CMK (cell line): ENCODE data around the gene SMOC2.

Source experiments
- DNase-seq: peaks from one replicate; pipeline ENCODE4 v3.0.0-alpha.2; 2010; ENCODE audit warnings: low read depth

SMOC2 gene

DNA sequence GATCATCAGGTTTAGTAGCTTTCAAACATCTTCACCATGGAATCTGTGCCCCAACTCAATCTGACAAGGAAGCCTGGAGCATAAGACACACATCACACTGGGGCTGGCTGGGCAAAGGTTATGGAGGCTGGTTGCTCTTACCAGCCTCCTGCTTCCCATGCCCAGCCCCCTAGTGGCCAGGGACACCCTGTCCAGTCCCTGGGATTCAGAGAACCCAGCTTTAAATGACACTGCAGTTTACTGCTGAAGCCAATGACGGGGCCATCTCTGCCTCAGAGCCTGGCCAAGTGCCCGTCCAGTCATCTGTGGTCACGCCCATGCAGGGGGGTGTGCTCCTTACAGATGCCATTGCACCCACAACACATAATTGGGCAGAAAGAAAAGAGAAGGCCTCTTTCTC is 272.9 kb downstream of the SMOC2 start:
- no peak for DNase-seq

DNA sequence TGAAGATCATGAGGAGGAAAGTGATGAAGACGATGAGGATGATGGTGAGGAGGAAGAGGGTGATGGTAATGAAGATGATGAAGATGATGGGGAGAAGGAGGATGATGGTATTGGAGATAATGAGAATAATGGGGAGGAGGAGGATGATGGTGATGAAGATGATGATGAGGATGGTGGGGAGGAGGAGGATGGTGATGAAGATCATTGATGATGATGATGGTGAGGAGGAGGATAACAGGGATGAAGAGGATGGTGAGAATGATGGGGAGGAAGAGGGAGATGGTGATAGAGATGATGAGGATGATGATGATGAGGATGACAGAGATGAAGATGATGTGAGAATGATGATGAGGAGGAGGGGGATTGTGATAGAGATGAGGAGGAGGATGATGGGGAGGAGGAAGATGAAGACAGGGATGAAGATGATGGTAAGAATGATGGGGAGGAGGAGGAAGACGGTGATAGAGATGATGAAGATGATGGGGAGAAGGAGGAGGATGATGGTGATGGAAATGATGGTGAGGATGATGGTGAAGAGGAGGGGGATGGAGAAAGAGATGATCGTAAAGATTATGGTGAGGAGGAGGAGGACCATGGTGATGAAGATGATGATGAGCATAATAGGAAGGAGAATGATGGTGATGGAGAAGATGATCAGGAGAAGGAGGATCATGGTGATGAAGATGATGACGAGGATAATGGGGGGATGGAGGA is 273.7 kb downstream of the SMOC2 start:
- DNase-seq, result no peak

DNA sequence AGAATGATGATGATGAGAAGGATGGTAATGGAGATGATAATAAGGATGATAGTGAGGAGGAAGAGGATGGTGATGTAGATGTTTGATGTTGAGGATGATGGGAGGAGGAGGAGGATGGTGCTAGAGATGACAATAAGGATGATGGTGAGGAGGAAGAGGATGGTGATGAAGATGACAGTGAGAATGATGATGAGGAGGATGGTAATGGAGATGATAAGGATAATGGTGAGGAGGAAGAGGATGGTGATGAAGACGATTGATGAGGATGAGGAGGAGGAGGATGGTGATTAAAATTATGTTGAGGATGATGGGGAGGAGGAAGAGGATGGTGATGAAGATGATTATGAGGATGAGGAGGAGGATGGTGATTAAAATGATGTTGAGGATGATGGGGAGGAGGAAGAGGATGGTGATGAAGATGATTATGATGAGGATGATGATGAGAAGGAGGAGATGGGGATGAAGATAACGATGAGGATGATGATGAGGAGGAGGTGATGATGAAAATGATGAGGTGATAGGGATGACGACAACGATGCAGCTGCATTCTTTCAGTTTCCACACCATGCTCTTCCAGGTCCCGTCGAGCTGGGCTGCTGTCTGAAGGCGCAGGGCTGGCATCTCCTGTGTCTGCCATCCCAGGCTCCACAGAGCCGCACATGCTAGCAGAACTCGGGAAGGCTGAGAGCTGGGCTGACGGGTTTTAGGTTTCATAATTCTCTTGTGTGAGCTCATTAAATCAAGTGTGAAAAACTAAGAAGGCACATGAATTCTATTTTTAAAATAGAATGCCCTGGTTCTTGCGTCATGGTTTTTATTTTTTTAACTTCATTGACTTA is 274.9 kb downstream of the SMOC2 start:
- no peak for DNase-seq

DNA sequence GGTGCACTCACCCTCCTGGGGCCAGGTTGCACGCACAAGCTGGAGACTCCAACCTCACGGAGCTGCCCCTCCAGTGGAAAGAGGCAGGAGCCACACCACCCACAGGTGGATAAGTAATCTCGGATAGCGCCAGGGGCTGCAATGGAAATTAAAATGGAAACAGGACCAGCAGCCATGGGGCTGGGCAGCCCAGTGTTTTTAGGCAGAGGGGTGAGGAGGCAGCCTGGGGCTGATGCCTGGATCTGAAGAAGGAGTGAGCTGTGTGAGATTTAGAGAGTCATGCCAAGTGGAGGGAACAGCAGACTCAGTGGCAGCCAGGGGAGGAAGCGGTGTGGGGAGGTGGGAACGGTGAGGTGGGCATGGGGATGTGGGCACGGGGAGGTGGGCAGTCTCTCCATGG is 275.6 kb downstream of the SMOC2 start:
- DNase-seq, result no peak

DNA sequence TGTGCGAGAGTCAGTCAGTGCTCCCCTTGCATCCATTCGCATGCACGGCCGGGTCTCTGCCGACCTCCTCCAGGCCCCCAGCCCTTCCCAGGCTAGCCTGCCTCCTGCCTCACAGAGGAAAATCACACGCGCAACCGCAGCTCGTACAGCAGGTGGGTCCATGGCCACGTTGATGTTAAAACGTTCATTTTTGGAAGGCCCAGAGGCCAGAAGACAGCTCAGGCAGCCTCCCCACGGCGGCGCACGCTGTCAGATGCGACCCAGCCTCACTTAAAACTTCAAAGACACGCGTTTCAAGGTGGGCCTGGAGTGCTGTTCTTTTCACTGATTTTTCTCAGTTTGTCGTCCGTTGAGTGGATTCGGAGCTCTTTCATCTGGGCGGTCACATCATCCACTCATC is 276.5 kb downstream of the SMOC2 start:
- no peak for DNase-seq
